ENCODE results near the gene RELCH. TPM values are rescaled to one million over a fixed set of nuclear protein-coding genes. Genes with fewer than 3 reads are reported as not detected.

Gene RELCH
- total RNA-seq, 1 donor from 2014 or later = 21.5 TPM

DNA sequence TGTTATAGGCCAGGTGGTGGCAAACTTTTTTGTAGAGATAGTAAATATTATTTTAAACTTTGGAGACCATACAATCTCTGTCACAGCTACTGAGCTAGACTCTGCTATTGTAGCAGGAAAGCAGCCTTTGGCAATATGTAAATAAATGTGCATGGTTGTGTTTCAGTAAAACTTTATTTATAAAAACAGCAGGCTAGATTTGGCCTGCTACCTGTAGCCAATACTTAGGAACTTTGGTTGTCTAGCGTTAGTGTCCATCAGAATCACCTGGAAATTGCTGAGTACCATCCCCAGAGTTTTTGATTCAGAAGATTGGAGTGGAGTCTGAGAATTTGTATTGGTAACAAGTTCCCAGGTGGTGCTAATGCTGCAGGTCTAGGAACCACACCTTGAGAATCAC lies 114.3 kb downstream of the RELCH start:
- no peak for TF ChIP-seq CTCF (IDR thresholded peaks at IDR 0.05; ENCODE audit: insufficient read depth, low read length, poor library complexity, severe bottlenecking)
- H3K4me3 ChIP-seq (ENCODE audit: low read depth, low read length) = no peak overlapping the region
- no peaks in the 10 kb centered on the region for H3K36me3 ChIP-seq (ENCODE audit: control insufficient read depth, insufficient read depth, low read length)
- no peak for DNase-seq (ENCODE audit: low read depth)
- no peaks in the 10 kb centered on the region for H3K27me3 ChIP-seq (ENCODE audit: control insufficient read depth, insufficient read depth, low read length)

DNA sequence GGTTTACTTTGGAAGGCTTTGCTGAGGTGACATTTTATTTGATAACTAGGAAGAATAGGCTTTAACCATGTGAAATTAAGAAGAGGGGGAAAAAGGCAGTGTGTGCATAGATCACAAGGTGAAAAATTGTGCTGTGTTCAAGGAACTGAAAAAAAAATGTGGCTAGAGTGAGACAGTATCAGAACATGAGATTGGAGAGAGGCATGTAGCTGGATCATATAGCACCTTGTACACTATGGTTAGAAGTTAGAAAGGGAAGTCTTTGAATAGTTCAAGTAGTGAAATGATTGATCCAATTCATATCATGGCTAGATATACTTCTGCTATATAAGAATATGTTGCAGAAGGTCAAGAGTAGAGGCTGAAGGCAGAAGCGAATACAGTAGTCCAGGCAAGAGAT lies 125.8 kb downstream of the RELCH start:
- H3K4me3 ChIP-seq (ENCODE audit: low read depth, low read length) = no peak overlapping the region
- H3K36me3 ChIP-seq (ENCODE audit: control insufficient read depth, insufficient read depth, low read length) = no peaks in the 10 kb centered on the region
- H3K27me3 ChIP-seq (ENCODE audit: control insufficient read depth, insufficient read depth, low read length) = no peaks in the 10 kb centered on the region
- no peak for DNase-seq (ENCODE audit: low read depth)
- TF ChIP-seq CTCF (IDR thresholded peaks at IDR 0.05; ENCODE audit: insufficient read depth, low read length, poor library complexity, severe bottlenecking) = no peak

DNA sequence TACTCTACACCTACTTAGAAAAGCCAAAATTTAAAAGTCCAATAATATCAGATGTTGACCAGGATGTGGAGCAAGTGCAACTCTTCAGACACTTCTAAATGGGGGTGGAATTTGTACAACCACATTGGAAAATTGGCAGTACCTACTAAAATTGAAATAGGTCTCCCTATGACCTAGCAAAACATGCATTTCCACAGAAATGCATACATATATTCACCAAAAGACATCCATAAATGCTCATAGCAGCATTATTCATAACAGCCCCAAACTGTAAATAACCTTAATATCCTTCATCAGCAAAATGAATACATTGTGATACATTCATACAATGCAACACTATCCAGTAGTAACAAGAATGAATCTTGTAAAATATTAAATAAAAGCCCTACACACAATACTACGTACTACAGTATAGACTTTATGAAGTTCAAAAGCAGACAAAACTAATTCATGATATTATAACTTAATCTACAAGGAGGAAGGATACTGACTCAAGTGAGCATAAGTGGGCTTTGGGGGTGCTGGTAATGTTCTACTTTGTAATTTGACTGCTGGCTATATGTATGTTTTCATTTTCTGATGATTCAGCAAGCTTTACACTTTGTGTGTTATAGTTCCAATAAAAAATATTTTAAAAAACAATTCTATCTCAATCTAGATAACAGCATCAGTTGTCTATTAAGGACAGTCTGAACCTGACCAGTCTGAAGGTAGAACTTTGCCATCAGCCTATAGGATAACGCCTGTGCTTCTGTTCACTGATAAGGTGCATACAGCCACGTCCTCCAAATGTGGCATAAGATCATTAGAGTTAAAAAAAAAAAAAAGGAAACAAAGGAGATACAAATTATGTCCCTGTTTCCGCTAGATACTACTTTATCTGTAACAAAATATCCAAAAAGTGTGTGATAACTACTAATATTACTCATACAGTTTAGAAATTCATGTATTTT lies 131.4 kb downstream of the RELCH start:
- no peaks in the 10 kb centered on the region for H3K36me3 ChIP-seq (ENCODE audit: control insufficient read depth, insufficient read depth, low read length)
- TF ChIP-seq CTCF (IDR thresholded peaks at IDR 0.05; ENCODE audit: insufficient read depth, low read length, poor library complexity, severe bottlenecking) = no peak
- DNase-seq (ENCODE audit: low read depth) = no peak
- H3K27me3 ChIP-seq (ENCODE audit: control insufficient read depth, insufficient read depth, low read length) = no peaks in the 10 kb centered on the region
- no peak overlapping the region for H3K4me3 ChIP-seq (ENCODE audit: low read depth, low read length)

- TF ChIP-seq CTCF (IDR thresholded peaks at IDR 0.05; ENCODE audit: insufficient read depth, low read length, poor library complexity, severe bottlenecking) = no peak
- peaks cover 10% of the 10 kb centered on the region for H3K27me3 ChIP-seq (ENCODE audit: control insufficient read depth, insufficient read depth, low read length)
Observed at GRCh38 chr18:62321201-62321600, 134.1 kb downstream of the RELCH start.

GRCh38 chr18:62323483-62324180 lies 136.6 kb downstream of the RELCH start:
- peaks cover 16% of the 10 kb centered on the region for H3K27me3 ChIP-seq (ENCODE audit: control insufficient read depth, insufficient read depth, low read length)
- TF ChIP-seq CTCF (IDR thresholded peaks at IDR 0.05; ENCODE audit: insufficient read depth, low read length, poor library complexity, severe bottlenecking) = no peak
- no peaks in the 10 kb centered on the region for H3K36me3 ChIP-seq (ENCODE audit: control insufficient read depth, insufficient read depth, low read length)
- DNase-seq (ENCODE audit: low read depth) = no peak
- H3K4me3 ChIP-seq (ENCODE audit: low read depth, low read length) = no peak overlapping the region

More at GRCh38 chr18:62321201-62321600, 134.1 kb downstream of the RELCH start:
- Histone ChIP-seq H3K4me3 (ENCODE audit: low read depth, low read length) (no peak overlapping the region), H3K36me3 (ENCODE audit: control insufficient read depth, insufficient read depth, low read length) (no peaks in the 10 kb centered on the region)
- no peak for DNase-seq (ENCODE audit: low read depth)
